Measurements from ENCODE around the gene TMC5. TPM values are rescaled to one million over a fixed set of nuclear protein-coding genes. Genes with fewer than 3 reads are reported as not detected.

The TMC5 gene
- total and polyA plus RNA-seq, 2 of the 4 experiments (the other 2 are of a cell fraction) = not detected

DNA sequence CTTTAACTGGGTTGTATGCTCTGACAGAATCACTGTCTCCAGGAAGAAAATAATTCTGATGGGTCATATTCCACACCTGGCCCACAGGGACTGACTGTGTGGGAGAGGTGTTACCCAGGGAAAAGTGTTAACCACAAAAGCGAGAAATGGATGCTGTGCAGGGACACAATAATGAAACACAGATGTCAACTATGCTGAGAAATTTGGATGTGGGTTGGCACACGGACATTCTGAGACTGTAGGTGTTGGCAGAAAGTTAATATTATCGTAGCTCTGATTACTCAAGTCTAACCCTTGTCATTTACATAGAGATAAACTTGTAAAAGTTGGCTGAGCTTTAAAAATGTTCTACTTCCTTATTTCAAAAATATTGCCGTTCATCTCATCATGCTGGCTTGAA is 19.6 kb downstream of the TMC5 start:
- H2BK15ac ChIP-seq (ENCODE audit: low read depth, low read length) = no peak overlapping the region
- H4K8ac ChIP-seq (ENCODE audit: low read depth in 2 of 2, low read length in 2 of 2) = no peak overlapping the region
- H3K79me1 ChIP-seq (ENCODE audit: low read depth in 1 of 2, low read length in 2 of 2) = no peaks in the 10 kb centered on the region
- H4K91ac ChIP-seq (ENCODE audit: insufficient read depth, low read depth, low read length) = no peak overlapping the region
- no peaks in the 10 kb centered on the region for H3K4me1 ChIP-seq (ENCODE audit: control insufficient read depth, insufficient read depth, low read length)
- no peak overlapping the region for H3K4me2 ChIP-seq (ENCODE audit: low read depth, low read length)
- in situ Hi-C loops (cut with MboI; ENCODE audit: low sequenced_read_pairs) = no loop called here
- TF ChIP-seq RFX5 (IDR thresholded peaks at IDR 0.05; ENCODE audit: low read depth, low read length) (no peak), CEBPB (IDR thresholded peaks at IDR 0.05; ENCODE audit: low read depth, low read length) (no peak), POLR2A (IDR thresholded peaks at IDR 0.05; ENCODE audit: low read depth, low read length) (no peak)
- TF ChIP-seq, protein P1, sequence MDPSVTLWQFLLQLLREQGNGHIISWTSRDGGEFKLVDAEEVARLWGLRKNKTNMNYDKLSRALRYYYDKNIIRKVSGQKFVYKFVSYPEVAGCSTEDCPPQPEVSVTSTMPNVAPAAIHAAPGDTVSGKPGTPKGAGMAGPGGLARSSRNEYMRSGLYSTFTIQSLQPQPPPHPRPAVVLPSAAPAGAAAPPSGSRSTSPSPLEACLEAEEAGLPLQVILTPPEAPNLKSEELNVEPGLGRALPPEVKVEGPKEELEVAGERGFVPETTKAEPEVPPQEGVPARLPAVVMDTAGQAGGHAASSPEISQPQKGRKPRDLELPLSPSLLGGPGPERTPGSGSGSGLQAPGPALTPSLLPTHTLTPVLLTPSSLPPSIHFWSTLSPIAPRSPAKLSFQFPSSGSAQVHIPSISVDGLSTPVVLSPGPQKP (IDR thresholded peaks at IDR 0.05; ENCODE audit: borderline replicate concordance, low read depth, low read length) = no peak
- TF ChIP-seq, protein P2, sequence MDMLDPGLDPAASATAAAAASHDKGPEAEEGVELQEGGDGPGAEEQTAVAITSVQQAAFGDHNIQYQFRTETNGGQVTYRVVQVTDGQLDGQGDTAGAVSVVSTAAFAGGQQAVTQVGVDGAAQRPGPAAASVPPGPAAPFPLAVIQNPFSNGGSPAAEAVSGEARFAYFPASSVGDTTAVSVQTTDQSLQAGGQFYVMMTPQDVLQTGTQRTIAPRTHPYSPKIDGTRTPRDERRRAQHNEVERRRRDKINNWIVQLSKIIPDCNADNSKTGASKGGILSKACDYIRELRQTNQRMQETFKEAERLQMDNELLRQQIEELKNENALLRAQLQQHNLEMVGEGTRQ (IDR thresholded peaks at IDR 0.05; ENCODE audit: low read depth, low read length) = no peak
- POLR2A ChIA-PET (ENCODE audit: unreplicated experiment) = no interaction called here
- H2AFZ ChIP-seq (replicated peaks; ENCODE audit: low read length, poor library complexity) = no peak overlapping the region
- ATAC-seq (ENCODE audit: low read depth) = no peak
- no peaks in the 10 kb centered on the region for H3K36me3 ChIP-seq (ENCODE audit: control insufficient read depth, insufficient read depth, low read length)
- CTCF ChIA-PET = interaction anchor here (0.6 kb wide), 1 partner anchor 330 kb away, joined by 7 read pairs; no protein-coding TSS in a partner anchor
- dilution Hi-C loops (cut with HindIII; ENCODE audit: low sequenced_read_pairs, unreplicated experiment) = no loop called here
- no peak overlapping the region for H4K5ac ChIP-seq (ENCODE audit: low read depth, low read length)
- H3K4me3 ChIP-seq (ENCODE audit: insufficient read depth, low read depth, low read length) = no peak overlapping the region
- H3K27ac ChIP-seq (ENCODE audit: insufficient read depth, low read length) = no peak overlapping the region
- no peak overlapping the region for H2AK9ac ChIP-seq (replicated peaks; ENCODE audit: low read depth, low read length, poor library complexity)
- H3K4ac ChIP-seq (ENCODE audit: low read depth, low read length) = no peak overlapping the region
- H3K9me3 ChIP-seq (ENCODE audit: control insufficient read depth, insufficient read depth, low read length) = no peaks in the 10 kb centered on the region
- no peak overlapping the region for H2BK120ac ChIP-seq (ENCODE audit: low read depth, low read length)
- BruUV-seq (replicated peaks) = no TSS peak
- H2BK20ac ChIP-seq (ENCODE audit: low read depth, low read length) = no peak overlapping the region
- no CpG with 5 or more reads among the region's 4 CpGs for WGBS, 2 experiments (ENCODE audit: extremely low coverage in 2 of 2, insufficient read length in 1 of 2)
- H2AK5ac ChIP-seq (ENCODE audit: low read depth, low read length) = no peak overlapping the region
- H3K27me3 ChIP-seq (ENCODE audit: control insufficient read depth, insufficient read depth, low read length) = no peaks in the 10 kb centered on the region
- no peak overlapping the region for H3K9ac ChIP-seq (ENCODE audit: low read depth, low read length)
- no peak overlapping the region for H3K56ac ChIP-seq (ENCODE audit: extremely low read depth, insufficient read depth, low read length)
- no peaks in the 10 kb centered on the region for H3K9me1 ChIP-seq (ENCODE audit: insufficient read depth, low read length)
- no peak overlapping the region for H3K14ac ChIP-seq (replicated peaks; ENCODE audit: low read depth, low read length)
- DNase-seq = no peak
- no peaks in the 10 kb centered on the region for H4K20me1 ChIP-seq (ENCODE audit: insufficient read depth, low read length)
- intact Hi-C loops (cut with micrococcal nuclease) = no loop called here
- H3K18ac ChIP-seq (ENCODE audit: low read depth, low read length) = no peak overlapping the region
- H2BK5ac ChIP-seq (ENCODE audit: low read depth, low read length, poor library complexity, severe bottlenecking) = no peak overlapping the region
- H3K23ac ChIP-seq (ENCODE audit: low read depth, low read length) = no peak overlapping the region

Data from IMR-90 (cell line).